Measurements from ENCODE around the gene MYO7B. TPM values are rescaled to one million over a fixed set of nuclear protein-coding genes. Genes with fewer than 3 reads are reported as not detected.

The MYO7B gene
- total RNA-seq, 2 donors from 2014 or later: 244 to 262 TPM

DNA sequence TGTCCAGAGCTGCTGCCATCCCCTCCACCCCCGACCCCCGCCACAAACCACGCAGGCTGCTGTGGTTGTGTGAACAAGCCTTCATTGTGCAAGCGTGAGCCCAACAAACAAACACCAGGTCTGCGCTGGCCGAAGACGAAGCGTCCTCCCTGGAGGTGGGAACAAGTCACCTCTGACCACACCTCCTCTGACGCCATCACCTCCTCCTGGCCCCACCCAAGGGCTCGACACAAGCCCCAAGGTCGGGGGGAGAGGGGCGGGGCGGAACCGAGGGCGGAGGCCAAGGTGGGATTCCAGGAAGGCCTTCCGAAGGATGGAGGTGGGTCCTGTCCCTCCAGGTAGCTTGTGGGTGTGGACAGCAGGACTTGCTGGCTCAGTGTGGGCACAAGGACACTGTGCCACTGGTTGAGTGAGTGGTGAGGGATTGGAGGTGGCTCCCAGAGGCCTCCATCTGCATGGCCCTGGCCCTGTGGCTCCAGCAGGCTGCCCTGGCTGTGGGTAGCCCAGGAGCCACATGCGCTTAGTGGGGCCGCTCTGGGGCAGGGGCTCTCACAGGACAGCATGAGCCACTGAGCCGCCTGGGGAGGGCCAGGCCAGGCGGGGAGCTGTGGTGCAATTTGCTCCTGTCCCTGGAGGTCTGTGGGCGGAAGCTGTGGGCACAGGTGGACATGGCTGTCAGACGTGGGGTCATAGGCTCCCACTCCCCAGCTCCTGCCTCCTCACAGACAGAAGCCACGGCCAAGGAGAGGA, 103.1 kb downstream of the MYO7B start:
- ATAC-seq: no peak
- intact Hi-C loops (cut with DNase I, micrococcal nuclease): no loop called here

DNA sequence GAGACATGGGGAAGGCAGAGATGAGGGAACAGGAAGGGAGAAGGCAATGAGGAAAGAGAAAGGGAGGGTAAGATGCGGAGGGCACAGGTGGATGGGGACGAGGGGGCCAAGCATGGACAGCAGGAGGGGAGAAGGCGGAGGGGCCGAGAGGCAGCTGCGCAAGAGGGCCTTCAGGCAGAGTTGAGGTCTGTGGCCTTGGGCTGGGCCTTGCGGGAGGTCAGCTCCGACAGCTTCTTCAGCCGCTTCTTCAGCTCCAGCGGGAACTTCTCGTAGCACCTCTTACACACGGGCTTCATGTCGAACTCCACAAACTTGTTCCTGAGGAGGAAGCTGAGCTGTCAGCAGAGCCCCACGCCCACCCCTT, 103.6 kb downstream of the MYO7B start:
- ATAC-seq: no peak
- no peak for DNase-seq
- intact Hi-C loops (cut with DNase I, micrococcal nuclease): no loop called here

More for the DNA sequence above, 103.1 kb downstream of the MYO7B start:
- no peak for DNase-seq

GRCh38 chr2:127640082-127641072, 104.9 kb downstream of the MYO7B start:
- ATAC-seq (peak; percentile 4), DNase-seq (no peak)
- intact Hi-C loops (cut with DNase I, micrococcal nuclease): no loop called here

DNA sequence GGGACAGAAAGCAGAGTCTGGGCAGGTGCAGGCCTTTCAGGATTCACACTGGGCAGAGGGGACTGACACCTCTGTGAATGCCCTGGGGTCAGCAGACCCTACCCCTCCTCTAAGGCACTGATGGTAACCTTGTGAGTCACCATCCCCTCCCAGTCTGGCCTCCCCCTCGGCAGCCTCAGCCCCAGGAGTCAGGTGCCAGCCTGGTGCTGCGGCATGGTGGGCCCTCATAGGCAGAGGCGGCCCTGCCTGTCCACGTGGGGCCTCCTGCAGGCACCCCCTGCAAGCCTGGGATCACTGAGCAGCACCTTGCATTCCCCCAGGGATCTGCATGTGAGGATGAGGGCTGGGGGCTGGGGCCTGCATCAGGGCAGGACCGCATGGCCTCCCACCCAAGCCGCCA, 105.7 kb downstream of the MYO7B start:
- intact Hi-C loops (cut with DNase I, micrococcal nuclease): no loop called here
- ATAC-seq (no peak), DNase-seq (no peak)

GRCh38 chr2:127641846-127642507, 106.5 kb downstream of the MYO7B start:
- intact Hi-C loops (cut with DNase I, micrococcal nuclease): no loop called here
- DNase-seq (no peak), ATAC-seq (no peak)

DNA sequence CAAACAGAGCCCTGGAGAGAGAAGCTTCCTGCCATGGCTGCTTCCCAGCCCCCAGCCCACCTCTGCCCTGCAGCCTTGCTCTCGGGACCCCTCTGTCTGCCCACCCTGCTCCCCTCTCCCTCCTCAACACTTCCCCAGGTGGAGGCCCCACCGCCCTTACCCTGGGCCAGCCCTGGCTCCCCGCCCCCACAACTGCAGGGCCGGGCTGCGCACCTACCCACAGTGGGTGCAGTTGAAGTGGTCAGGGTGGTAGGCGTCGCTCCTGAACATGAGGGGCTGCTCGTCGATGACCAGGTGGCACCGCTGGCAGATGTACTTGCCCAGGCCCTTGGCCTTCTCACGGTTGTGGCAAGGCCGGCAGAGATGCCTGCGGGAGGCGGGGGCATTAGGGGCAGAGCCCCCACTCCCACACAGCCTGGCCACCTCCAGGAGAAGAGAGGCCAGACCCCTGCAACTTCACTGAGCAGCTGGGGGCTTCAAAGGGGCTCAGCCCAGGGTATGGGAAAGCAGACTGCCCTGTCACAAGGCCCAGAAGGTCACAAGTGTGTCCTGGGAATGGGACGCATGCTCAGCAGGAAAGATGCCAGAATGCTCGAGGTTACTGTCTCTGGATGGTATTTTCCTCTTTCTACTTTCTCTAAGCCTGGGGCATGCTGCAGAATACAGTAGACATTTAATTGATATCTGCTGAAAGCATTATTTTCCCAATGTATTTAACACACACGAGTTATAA, 107.4 kb downstream of the MYO7B start:
- ATAC-seq (no peak), DNase-seq (no peak)
- intact Hi-C loops (cut with DNase I, micrococcal nuclease): no loop called here

DNA sequence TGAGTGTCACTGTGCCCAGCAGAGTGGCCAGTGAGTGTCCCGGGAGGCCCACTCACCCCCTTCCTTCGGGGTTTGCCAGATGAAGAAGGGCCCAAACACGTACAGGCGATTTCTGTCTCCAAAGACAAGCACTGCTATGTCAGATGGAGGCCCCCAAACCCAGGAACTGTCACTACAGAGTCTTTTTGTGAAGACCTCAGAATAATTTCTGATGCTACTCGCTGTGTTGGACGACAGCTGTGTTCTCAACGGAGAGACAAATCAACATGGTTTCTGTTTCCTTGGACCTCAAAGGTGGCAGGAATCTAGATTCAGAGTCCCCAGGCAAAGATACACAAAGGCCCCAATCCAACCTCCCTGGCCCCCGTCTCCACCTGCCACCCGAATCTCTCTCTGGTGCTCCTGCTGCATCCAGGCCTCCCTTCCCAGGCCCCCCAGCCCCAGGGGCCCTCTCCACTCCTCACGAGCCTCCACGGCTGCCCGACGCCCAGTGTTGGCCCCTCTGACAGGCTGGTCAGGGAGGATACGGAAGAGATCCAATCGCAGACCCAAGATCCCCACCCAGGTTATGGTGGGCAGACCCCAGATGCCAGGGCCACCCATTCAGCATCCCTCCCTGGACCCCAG, 108.1 kb downstream of the MYO7B start:
- ATAC-seq: no peak
- intact Hi-C loops (cut with DNase I, micrococcal nuclease): no loop called here
- no peak for DNase-seq

DNA sequence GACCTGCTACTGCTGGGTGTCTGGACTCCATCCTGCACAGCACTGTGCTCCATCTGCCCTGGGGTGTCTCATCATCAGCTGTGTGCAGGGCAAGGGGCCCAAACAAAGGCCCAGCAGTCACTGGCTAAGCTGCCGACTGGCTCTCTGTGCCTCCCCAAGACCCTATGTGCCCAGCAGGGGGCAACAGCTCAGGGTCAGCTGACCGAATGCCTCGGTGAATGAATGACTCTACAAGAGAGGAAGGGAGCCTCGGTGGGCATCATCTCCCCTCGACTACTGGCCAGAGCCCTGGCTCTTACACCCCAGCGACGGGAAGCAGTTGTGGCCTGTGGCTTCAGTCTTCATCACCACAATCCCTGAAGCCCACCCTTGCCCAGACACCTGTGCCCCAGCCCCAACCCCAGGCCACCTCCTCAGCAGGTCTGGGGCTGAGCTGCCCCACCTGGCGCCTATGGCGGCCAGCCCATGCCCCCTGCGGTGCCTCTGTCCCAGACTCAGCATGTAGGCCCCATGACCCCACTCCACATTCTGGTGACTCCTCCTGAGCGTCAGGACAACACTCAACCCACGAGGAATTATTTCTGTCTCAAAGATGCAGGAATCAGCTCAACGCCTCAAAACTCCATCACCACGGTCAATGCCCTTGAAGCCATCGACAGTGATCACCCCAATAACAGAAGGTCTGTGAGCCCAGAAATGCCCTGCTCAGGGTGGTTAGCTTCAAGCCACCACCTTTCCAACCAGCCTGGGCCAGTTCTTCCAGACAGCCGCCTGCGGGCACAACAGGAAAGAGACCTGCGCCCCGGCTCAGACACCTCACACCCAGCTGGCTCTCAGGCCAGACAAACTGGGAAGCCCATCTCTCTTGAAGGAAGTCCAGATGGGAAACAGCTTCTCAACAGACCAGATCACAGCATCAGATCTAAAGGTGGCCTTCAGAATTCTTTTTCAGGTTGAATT, 108.9 kb downstream of the MYO7B start:
- intact Hi-C loops (cut with DNase I, micrococcal nuclease): no loop called here
- ATAC-seq (no peak), DNase-seq (no peak)

GRCh38 chr2:127645026-127645394, 109.5 kb downstream of the MYO7B start:
- no peak for ATAC-seq
- DNase-seq: no peak
- intact Hi-C loops (cut with DNase I, micrococcal nuclease): no loop called here

DNA sequence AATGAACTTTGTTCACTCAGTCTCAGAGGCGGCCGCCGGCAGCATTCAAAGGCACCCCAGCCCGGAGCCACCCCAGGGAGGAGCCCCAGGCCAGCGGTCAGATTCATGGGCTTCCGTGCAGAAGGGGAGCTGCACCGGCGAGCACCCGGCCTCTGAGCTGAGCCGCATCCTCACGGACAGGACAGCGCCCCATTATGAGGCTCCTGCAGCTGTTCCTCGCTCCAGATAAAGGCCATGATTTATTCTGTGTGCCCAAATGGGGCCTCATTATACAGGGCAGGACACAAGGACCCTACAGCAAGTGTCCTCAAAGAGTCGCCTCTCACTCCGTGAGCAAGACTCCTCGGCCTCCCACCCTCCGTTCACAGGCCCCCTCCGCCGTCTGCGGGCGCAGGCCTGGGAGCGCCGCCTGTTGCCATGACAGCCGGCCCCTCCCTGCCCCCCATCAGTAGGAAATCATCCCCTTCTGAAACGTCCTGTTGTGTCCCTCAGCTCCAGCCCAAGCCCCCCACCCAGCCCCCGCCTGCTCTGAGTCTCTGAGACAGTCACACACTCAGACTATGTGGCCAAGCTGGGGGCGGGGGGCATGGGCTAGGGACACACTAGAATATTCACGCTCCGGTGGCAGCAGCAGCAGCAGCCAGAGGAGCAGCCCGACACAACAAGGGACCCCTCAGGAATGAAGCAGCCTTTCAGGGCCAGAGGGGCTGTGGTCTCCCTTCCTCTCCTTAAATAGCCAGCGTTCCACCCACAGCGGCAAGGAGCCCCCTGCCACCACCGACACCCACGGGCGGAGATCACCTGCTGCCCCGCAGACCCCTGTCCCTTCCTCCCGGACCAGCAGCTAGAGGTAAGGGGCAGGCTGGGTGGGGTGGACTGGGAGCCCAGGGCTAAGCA, 110.2 kb downstream of the MYO7B start, which contains the start of gene GPR17:
GPR17 (plus strand) TSS at position 759 of the 897 bp plus-strand sequence. CDS start 4,583 bp downstream, outside the sequence.
- peak; percentile 55 for ATAC-seq
- no peak for DNase-seq
- intact Hi-C loops (cut with DNase I, micrococcal nuclease): no loop called here

- intact Hi-C loops (cut with DNase I, micrococcal nuclease): no loop called here
- ATAC-seq (no peak), DNase-seq (no peak)
Observed at GRCh38 chr2:127646487-127647241, 111.2 kb downstream of the MYO7B start.

DNA sequence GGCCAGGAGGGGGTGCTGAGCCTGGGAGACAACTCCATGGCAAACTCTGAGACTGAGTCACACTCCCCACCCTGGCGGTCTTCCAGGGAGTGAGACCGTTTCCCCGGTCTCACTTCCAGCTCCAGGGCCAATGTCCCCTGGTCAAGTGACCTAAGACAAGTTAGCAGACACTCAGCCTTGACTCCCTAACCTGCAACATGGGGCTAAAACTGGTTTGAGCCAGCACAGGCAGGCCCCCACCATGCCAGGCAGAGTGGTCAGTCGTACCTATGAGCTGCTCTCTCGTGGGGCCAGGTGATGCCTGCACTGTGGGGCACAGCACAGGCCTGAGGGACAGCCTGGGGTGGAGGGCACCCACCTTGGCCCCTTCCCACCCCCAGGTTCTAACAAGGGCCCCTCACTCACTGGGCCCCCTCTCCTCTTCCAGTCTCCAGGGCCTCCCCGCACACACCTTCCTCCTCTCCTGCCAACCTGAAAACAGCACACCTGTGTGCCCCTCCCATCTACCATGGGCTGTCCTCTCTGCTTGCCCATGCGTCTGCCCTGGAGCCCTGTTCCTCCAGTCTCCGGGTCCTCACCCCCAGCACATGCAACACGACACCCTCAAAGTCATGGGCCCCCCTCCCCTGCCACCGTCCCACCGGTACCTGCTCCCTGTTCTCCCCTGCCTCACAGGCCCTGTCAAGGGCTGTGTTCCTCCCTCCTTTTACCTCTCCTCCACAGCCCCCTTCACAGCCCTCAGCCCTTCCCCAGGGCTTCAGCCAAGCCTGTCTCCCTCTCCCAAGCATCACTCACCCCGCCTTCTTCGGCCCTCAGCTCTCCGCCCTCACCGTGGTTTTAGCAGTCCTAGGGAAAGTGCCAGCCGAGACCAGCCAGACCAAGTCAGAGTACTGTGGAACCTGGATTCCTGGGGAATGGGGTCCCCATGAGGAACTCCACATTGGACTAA, 112.0 kb downstream of the MYO7B start:
- intact Hi-C loops (cut with DNase I, micrococcal nuclease): no loop called here
- no peak for DNase-seq
- ATAC-seq: no peak

DNA sequence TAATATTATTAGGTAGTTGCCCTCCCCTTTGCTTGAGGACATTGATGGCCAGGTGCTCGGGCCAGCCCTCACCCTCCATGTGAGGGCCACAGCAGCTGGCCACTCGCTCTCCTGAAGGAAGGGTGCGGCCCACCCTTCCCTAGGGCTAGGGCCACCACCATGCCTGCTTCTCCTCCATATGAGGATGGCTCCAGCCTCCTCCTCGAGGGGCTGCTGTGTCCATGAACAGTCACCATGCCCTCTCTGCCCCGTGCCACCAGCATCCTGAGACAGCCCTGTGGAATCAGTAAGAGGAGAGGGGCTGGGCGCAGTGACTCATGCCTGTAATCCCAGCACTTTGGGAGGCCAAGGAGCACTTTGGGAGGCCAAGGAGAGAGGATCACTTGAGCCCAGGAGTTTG, 112.8 kb downstream of the MYO7B start:
- DNase-seq (no peak), ATAC-seq (no peak)
- intact Hi-C loops (cut with DNase I, micrococcal nuclease): no loop called here

DNA sequence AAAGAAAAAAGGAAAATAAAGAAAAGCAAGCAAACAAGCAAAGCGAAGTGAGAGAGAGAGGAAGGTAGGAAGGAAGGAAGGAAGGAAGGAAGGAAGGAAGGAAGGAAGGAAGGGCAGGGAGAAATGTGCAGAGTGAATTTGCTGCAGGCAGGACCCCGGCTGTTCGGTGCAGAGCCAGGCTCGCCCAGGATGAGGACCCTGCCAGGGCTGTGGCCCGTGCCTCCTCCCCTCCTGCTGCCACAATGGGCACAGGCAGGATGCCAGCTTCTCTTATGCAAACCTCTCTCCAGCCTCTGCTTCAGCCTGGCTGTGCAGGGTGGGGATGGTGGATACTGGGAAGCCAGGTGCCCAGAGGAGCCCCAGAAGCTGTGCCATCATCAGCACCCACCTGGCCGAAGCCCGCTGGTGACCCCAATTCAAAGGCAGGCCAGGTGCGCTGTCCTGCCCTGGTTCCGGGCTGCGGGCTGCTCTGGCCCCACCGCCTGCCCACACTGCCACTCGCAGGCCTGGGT, 113.7 kb downstream of the MYO7B start:
- ATAC-seq: peak; percentile 12
- intact Hi-C loops (cut with DNase I, micrococcal nuclease): no loop called here
- no peak for DNase-seq

Data from left colon (tissue), 2 donors.